Measurements from ENCODE around the gene UROC1.
"Not testable (repeated sequence)": the region's sequence is repeated elsewhere in the genome, so short reads cannot be mapped to it uniquely, and the experiment has no call there.

Gene UROC1

DNA sequence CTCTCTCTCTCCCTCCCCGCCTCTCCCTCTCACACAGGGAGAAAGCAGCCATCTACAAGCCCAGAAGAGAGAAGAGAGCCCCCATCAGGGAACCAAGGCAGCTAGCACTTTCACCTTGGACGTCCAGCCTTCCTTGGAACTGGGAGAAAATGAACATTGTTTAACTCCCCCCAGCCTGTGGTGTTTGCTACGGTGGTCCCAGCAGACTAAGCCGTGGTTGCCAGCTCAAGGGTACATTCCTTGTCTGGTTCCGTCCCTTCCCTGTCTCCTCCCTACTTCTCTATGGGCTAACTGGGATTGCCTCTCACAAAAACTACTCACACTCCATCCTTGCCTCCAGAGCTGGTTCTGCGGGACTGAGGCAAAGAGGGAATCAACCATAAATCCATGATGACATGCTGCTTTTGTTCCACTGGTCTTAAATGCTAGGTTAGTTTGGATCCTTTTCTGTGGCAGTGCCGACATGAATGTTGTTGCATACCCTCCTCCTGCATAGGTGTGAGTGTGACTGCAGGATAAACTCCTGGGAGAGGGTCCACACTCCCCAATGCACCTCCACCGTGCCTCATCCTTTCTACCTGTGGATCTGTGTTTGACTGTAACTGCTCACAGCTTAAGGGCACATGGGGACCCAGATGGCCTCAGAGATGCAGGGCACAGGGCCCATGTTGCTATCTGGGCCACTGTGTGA is 29.1 kb upstream of the UROC1 start:
- no peak for DNase-seq

DNA sequence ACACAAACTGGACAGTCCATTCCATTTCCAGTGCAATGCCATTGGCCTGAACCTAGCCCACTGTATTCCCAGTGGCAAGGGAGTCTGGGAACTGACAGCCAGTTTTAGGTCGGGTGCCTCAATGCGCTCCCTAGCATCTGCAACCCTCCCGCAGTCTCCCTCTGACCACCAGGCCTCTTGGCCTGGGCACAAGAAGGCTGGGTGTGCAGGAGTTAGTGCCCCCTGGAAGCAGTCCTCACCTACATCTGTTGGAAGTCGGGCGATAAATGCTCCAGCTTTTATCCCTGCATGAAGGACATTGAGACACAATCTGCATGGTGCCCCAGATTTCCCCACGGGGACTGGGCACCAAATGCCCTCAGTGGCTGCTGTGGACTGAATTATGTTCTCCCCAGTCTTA is 28.4 kb upstream of the UROC1 start:
- no peak for DNase-seq

DNA sequence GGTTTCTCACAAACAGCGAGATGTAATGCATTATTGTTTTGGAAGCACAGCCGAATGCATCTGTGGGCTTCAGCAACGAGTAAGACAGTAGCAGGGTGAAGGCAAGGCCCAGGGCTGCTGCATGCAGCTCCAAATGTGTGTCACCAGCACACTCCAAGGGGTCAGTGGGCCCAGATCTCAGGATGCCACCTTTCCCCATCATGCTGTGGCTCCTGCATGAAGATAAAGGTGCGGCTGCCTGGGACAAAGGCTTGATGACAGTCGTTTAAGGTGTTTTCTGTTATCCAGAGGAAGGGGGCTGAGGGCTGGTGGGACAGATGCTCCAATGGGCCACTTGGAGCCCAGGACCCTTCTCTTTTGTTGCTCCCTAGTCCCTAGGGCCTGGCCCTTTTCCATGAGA is 28.0 kb upstream of the UROC1 start:
- no peak for DNase-seq

DNA sequence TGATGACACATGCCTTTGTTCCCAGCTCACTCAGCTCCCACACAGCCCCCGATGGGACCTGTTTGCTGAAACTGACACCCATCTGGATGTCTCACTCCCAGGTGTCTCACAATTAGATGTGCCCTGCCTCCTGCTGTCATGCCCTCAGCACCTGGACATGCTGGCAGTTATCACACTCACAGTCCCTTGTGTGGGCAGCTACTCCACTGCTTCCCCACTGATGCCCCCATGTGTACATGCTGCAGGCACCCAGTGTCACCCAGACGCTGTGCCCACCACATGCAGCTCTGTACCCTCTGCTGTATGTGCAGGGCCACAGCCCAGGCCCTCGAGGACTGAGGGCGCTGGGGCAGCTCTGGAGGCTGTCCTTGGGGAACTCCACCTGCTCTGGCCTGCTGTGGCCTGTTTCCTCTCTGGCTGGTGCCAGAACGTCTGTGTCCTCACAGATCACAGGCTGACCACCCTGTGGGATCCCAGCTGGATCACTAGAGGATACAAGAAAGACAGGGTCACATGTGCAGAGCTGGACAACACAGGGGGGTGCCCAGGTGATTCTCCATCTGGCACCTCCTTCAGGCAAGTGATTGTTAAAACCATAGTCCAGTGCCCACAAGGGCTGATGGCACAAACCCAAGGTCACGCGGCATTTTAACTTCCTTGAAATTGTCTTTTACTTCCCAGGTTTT is 27.2 kb upstream of the UROC1 start:
- DNase-seq = no peak

DNA sequence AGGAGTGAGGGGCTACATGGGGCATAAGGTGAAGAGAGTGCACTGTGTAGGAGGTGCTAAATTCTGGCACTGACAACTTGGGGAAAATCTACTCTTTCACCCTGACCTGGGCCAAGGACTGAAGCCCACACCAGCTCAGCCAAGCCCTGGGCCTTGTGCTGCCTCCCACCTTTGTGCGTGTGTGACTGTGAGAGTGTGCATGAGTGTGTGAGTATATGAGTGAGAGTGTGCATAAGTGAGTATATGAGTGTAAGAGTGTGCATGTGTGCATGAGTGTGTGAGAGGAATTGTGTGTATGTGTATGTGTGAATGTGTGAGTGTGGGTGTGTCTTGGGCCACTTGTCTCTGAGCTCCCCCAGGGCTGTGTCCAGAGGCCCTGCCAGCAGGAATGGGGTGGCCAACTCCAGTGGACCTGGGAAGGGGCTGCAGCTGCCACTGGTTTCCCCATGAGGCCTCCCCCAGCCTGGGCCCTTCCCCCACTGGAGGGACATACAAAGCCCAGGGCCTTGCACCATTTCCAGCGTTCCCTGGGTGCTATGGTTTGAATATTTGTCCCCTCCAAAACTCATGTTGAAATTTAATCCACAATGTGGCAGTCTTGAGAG is 26.0 kb upstream of the UROC1 start:
- no peak for DNase-seq

DNA sequence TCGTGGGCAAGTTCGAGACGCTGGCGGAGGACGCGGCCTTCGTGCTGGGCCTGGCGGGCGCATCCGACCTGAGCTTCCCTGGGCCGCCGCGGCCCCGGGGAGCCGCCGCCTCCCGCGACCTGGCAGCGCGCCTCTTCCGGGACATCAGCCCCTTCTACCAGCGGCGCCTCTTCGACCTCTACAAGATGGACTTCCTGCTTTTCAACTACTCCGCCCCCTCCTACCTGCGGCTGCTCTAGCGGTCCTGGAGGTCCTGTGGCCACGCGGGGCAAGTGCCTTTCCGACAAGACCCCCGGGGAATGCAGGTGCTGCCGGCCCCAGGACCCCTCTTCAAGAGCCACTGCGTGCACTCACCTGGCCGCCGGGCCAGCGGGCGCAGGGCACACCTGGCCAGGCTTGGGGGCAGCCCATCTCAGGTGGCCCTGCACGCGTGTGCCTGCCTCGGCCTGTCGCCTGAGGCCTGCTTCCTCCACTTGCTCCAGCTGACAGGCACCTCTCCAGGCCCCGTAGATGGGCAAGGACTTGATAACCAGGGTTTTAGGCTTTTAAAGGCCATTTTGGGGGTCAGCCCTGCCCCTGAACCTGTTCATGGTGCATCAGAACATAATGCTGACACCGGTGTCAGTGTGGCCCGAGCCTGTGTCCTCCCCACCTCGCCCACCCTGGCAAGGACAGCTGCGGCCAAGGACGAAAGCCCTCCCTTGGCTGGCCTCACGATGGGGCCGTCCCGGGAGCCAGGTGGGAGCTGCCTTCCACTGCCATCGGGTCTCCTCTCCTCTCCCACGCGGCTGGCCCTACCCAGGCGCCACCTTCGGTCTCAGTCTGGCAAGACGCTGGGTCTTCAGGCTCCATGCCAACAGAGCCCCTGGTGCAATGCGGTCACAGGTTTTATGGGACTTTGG is 25.0 kb upstream of the UROC1 start:
- no peak for DNase-seq

DNA sequence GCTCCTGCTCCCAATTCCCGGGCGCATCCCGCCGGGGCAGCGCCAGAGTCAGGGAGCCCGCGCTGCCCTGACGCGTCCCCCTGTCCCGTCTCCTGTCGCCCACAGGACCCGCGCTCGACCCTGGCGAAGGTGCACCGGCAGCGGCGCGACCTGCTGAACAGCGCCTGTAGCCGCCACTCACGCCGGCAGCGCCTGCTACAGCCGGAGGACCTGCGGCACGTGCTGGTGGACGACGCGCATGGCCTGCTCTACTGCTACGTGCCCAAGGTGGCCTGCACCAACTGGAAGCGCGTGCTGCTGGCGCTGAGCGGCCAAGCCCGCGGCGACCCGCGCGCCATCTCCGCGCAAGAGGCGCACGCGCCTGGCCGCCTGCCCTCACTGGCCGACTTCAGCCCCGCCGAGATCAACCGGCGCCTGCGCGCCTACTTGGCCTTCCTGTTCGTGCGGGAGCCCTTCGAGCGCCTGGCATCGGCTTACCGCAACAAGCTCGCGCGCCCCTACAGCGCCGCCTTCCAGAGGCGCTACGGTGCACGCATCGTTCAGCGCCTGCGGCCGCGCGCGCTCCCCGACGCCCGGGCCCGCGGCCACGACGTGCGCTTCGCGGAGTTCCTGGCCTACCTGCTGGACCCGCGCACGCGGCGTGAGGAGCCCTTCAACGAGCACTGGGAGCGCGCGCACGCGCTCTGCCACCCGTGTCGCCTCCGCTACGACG is 24.2 kb upstream of the UROC1 start:
- no peak for DNase-seq

DNA sequence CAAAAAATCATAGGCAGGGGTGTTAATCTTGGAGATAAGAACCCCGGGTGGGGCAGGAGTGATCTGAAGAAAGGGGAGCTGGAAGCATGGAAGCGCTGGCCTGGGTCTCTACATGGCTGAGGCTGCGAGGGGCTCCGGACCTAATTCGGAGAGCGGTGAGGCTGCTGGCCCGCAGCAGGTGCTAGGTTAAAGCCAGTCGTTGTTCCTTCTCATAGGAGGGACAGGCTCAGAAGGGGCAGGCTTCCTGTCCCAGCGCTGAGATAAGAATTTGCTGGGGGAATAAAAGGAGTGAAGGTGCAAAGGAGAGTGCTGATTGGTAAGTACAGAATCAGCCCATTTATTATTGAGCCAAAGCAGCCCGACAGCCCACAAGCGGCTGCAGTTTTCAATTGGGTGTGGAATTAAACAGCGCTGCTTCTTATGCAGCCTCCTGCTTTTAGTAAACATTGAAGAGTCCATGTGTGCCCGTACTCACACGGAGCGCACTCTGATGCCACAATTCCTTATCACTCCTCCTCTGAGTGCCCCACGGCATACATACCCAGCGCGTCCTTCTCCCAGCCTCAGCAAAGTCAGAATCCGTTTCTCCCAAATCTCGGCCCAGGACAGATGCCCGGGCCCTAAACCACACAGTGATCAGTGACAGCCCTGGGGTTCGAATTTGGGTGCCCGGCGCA is 23.5 kb upstream of the UROC1 start:
- no peak for DNase-seq

DNA sequence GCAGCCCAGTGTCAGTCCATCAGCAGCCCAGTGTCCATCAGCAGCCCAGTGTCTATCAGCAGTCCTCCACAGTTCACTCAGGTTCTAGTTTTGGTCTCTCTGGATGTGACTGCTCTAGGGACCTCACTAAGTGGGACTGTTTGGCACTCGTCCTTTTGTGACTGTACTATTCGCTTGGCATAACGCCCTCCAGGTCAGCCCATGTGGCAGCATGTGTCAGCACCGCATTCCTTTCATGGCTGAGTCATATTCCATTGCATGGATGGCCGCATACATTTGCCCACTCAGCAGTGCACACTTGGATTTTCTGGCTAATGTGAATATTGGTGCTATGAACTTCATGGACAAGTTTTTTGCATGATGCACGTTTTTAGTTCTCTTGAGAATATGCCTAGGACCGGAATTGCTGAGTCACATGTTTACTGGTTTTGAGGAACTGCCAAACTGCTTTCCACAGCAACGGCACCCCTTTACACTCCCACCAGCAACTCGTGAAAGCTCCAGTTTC is 22.8 kb upstream of the UROC1 start:
- no peak for DNase-seq

DNA sequence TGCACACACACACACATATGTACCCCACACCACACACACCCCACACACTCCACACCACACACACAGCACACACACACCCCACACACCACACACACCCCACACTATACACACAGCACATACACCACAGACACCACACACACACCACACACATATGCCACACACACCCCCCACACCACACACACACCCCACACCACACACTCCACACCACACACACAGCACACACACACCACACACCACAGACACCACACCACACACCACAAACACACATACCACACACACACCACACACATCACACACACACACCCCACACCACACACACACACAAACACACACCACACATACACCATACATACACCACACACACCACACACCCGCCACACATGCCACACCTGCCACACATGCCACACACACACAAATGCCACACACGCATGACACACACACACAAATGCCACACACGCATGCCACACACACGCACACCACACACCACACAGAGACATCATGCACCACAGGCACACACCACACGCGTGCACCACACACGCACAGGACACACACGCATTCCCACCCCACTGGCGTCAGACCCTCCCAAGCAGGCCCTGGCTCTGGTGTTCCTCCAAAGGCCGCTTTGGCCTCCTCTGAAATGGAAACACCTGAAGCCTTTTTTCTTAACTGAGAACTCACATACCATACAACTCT is 22.1 kb upstream of the UROC1 start:
- DNase-seq = no peak

DNA sequence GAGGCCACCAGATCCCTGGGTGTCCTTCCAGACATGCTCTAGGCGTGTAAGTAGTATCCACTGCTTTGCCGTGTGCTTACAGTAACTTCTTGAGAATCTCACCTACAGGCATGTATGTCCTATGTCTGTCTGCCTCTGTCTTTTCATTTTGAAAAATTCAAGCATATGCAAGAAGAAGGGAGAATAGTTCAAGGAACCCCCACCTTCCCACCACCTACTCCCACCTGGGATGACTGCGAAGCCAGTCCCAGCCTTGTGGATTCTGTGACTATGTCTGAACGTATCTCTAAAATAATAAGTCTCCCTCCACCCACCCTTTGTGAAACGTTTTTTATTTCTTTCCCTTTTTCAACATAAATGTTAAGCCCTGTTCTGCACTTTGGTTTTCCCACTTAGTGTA is 21.4 kb upstream of the UROC1 start:
- no peak for DNase-seq

DNA sequence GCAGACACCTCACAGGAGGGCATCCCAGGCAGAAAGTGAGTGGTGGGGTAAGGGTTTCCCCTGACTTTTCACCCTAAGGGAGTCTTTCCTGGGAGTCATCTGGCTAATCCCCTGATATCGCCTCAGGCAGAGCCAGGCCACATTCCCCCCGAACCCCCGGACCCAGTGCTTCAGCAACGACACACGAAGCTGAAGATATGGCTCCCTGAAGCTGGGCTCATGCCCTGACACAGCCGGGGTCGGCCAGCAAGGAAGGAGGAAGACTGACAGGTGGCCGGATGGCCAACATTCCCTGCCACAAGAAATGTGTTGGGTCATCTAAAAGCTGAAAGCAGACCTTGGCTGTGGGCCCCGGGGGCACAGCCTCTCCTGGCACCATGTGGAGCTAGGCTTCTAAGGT is 20.7 kb upstream of the UROC1 start:
- no peak for DNase-seq

DNA sequence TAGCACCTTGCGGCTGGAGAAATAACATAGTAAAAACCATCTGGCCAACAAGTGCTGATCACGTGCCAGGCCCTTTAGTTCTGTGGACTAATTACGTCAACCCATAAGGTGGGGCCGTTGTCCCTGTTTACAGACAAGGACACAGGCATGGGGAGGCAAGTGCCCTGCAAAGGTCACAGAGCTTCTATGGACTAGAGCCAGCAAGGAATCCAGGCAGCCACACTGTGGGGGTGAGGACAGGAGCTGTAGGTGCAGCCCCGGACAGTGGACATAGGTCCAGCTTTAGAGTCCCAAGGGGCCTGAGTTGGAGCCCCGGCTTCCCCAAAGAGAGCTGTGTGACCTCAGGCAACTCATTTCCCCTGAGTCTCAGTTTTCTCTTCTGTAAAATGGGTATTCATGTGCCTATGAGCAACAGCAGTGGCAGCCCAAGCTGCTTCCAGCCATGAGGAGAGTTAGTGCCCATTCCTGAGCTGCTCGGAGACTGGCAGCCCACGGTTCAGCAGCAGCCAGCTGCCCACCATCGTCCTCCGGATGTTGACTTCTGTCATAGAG is 20.2 kb upstream of the UROC1 start:
- no peak for DNase-seq

DNA sequence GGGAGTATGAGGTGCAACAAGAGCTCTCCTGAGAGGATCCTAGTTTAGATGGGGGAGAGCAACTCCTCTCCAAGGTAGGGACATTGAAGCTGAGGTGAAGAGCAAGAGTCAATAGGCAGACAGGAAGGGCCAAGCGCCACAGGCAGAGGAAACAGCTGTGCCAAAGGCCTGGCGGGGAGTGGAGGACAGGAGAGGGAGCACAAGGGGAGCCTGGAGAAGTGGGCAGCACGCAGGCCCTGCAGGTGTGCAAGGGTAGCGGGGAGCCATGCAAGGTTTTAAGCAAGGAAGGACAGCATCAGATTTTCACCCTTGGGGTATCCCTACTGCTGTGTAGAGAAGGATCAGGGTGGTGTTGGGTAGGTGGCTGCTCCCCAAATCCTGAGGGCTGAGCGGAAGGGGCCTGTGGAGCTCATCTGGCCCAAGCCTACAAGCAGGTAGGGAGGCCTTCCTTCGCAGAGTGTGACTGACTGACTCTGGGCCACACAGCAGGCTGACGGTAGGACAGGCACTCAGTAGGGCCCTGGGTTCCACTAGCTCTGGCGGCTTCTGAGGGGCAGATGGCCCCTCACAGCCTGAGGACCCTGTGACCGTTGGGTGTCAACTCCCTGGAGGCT is 19.6 kb upstream of the UROC1 start:
- no peak for DNase-seq

DNA sequence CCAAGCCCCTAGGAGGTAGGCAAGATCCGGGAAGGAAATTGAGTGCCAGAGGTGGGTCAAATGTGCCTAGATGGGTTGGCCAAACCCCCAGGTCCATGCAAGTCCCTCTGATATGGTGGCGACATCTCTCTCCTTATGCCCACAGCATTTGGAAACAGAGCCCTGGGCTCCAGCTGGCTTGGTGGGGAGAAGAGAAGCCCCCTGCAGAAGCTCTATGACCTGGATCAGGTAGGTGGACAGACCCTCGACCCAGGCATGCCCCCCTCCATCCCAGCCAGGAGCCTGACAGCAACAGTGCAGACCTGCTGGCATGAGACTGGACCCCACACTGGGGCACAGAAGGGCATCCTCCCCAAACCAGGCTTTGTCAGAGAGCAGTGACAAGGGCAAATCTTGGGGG is 18.6 kb upstream of the UROC1 start:
- no peak for DNase-seq

DNA sequence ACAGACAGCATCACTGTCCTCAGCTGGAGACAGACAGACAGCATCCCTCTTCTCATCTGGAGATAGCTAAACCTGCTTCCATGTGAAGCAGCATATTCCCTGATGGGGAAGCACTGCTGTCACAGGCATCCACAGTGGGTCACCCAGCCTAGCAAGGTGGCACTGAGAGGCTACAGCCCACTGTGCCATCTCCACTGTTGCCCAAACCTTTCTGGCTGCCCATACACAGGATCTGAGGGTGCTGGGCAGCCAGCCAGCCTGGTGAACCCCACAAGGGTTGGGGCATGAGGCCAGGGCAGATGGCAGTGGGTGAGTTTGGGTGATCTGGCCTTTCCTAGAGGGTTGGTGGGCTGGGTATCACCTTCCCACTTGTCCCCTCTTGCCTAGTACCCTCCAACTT is 18.1 kb upstream of the UROC1 start:
- no peak for DNase-seq

DNA sequence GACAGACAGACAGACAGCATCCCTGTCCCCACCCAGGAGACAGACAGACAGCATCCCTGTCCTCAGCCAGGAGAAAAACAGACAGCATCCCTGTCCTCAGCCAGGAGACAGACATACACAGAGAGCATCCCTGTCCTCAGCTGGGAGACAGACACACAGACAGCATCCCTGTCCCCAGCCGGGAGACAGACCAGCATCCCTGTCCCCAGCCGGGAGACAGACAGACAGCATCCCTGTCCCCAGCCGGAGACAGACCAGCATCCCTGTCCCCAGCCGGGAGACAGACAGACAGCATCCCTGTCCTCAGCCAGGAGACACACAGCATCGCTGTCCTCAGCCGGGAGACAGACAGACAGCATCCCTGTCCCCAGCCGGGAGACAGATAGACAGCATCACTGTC is 17.1 kb upstream of the UROC1 start:
- not testable (repeated sequence) for DNase-seq

DNA sequence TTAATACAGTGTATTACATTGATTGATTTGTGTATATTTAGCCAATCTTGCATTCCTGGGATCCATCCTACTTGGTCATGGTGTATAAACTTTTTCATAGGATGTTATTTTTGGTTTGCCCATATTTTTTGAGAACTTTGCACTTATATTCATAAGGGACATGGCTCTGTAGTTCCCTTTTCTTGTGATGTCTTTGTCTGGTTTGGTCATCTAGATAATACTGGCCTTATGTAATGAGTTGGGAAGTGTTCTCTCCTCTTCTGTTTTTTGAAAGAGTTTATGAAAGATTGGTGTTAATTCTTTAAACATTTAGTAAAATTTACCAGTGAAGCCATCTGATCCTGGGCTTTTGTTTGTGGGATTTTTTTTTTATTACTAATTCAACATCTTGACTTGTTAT is 15.9 kb upstream of the UROC1 start:
- no peak for DNase-seq

DNA sequence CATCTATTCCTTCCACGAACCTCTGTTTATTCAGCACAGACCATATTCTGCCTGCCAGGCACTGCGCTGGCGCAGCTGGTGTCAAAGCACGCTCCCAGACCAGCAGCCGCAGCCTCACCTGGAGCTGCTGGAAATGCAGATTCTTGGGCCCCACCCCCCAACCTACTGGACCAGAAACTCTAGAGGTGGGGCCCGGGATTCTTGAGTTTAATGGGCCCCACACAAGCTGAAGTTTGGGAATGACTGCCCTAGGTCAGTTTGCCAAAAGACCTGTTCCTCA is 13.4 kb upstream of the UROC1 start:
- no peak for DNase-seq

DNA sequence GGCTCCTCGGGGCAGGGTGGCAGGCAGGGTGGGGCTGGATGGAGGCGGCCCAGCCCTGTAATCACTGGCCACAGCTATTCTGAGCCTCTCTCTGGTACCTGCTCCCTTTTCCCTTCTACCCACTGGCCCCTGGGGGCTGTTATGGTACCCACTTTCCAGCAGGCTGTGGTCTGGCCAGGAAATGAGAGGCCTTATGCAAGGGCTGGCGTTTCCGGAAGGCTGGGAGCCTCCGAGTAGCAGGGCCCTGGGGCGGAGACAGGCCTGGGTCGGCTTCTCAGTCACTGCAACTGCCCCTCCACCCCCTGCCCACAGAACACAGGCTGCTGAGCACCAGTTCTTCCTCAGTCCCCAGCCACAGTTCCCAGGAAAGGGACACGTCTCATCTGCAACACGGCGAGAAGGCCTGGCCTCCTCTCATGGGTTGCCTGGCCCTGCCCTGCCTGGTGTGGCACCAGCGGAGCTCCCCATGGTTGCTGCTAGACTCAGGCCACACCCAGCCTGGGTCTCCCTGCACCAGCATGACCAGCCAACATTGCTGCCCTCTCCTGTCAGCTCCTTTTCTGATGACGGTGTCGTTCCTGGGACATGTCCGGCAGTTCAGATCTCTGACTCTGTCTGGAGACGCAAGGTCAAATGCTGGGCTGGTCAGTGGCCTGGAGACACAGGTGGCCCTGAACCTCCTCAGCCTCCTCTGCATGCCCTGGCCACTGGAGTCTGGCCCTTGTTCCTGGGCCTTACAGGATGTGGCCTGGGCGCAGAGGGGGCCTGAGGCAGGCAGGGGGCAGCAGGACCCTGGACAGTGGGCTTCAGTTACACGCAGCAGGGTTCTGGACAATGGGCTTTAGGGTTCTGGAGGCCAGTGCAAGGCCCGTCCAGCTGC is 12.8 kb upstream of the UROC1 start:
- DNase-seq = no peak
